Bone marrow (tissue), 2 donors: ENCODE measurements around the gene LYPD6B.

ENCODE experiments used
- DNase-seq, 2 donors: peaks; one replicate each; lab custom pipeline; 2025; lab: John Stamatoyannopoulos, UW

Gene LYPD6B

DNA sequence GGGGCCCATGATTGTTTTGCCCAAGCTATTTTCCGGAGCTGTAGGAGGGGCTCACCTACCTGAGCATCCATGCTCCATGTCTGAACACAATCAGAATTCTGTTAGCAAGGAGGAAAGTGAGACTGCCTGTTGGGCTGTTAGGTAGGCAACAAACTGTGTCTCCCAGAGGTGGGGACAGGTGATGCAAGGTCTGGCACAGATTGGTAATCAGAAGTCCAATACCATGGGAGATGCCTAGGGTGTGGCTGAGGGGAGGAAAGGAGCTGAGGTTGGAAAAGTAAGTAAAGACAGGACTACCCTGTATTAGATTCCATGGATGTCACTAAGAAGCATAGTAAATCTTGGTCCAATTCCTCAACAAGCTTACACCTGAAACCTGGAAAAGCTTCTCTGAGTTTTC lies 3.0 kb downstream of the LYPD6B start:
- no peak for DNase-seq

DNA sequence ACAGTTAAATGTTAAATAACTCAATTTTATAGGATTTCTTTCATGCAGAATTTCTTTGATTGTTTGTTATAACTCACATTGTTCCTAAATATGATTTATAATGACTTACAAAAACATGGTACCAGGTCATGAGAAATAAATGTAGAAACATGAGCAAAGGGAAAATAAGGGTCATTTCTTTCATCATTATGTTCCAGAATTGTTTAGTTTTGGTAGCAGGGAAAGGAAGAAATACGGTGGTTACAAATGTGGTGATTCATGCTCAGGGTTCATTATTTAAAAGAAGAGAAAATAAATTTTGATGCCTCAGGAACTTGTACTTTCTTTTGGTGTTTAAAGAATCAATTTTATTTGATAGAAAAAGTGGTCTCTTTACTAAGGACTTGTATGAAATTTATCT lies 4.4 kb downstream of the LYPD6B start:
- no peak for DNase-seq

DNA sequence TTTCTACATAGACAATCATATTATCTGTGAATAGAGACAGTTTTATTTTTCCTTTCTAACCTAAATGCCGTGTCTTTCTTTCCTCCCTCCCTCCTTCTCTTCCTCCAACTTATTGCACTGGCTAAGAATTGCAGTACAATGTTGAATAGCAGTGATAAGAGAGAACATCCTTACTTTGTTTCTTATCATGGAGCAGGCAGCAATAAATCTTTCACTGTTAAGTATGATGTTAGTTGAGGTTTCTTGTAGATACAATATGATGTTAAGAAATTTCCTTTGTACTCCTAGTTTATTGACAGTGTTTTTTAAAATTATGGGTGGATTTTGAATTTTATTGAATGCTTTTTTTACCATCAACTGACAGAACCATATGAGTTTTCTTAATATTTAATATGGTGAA lies 6.0 kb downstream of the LYPD6B start:
- DNase-seq = no peak

DNA sequence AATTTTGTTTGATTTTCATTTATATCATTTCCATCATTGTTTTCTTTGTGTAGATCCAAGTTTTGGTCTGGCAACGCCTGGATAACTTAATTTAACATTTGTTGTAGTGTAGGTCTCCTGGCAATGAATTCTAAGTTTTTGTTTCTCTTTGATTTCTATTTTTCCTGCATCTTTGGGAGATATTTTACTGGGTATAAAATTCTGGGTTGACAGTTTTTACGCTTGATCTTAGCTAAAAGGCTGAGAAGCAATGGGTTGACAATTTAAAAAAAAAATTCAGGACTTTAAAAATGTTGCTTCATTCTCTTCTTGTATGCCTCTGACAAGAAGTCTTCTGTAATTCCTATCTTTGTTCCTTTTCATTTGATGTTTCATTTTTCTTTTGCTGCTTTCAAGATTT lies 8.6 kb downstream of the LYPD6B start:
- no peak for DNase-seq

DNA sequence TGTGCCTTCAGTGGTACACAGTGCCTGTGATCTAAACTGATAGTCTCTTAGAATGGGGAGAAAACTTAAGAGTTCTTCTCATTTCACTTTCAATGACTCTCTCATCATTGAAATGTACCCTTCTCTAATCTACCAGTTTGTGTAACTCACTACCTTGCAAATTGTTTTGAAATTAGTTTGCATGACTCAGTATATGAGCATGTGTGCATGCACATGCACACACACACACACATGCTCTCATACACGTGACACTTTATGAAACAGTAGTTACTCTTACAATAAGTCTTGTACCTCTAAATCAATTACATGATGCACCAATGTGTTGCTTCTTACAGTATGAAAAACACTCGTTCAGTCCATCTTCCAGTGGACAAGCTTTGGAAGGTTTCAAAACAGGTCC lies 10.6 kb downstream of the LYPD6B start:
- no peak for DNase-seq

DNA sequence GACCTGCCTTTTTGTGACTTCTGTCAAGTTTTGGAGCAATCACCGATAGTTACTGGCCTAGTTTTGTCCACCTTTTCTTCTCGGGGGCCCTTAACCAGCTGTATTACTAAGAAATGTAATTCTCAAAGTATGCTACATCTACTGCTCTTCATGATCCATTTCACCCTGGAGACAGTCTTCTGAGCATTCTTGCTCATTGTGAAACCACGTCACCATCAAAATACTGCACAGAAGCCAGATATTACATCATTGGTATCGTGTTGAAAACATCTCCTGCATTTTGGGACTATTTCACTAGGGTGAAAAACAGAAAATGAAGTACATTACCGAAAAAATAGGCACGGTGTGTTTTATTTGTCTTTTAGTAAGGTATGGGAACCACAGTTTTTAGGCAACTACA lies 11.7 kb downstream of the LYPD6B start:
- no peak for DNase-seq

DNA sequence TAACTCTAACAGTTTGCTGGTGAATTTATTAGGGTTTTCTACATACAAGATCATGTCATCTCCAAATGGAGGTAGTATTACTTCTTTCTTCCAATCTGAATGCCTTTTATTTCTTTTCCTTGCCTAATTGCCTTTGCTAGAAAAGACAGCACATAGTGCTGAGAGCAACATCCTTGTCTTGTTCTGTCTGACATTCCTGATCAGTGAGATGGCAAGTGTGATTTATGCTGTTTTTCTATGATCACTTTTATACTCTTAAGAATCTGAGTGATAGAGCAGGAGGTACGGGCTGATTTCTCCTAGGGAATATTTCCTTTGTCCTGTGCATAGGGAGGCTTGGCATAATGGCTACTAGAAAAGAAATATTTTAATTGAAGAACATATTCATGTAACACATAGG lies 17.3 kb downstream of the LYPD6B start:
- DNase-seq = no peak

DNA sequence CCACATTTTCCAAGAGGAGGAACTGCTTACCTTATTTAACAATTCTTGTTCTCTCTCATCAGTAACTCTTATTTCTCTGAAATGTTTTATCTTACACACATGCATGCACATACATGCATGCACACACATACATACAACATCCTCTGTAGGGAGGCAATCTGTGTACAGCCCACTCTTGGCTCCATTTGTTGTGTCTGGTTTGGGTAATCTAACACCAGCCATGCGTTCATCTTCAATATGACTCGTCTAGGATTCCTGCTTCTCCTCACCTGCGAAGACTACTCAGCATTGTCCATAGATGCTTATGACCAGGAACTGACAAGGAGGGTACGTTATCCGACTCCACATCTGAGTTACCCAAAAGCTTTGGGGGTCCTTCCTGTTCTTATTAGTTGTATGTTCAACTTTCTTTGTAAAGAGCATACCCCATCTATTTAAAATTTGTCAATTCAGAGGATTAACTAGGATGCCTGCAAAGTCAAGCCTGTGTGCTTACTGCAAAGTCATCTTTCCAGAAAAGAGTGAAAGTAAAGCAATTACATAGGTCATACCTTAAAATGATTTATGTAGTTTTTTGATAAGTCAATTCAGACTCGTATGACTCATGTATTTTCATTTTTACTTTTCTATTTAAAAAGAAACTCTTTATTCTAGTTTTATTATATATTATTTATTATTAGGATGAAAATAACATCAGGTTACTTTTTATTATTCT lies 18.2 kb downstream of the LYPD6B start:
- no peak for DNase-seq

DNA sequence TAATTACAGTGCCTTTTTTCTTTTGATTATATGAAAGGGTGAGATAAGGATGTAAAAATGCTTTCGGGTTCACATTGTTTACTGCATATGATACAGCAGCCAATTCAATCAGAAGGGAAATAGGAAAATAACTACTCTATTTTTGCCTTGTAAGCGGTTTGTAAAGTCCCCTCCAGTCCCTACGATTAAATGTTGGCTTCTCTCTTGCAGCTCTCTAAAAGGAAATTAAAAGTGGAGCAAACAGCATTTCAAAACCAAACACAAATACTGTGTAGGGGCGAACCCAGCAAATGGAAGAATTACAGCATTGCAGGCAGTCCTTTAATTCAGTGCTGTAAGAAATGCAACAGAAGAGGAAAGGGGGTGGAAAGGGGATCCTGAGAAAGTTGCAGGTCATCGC lies 18.9 kb downstream of the LYPD6B start:
- no peak for DNase-seq

DNA sequence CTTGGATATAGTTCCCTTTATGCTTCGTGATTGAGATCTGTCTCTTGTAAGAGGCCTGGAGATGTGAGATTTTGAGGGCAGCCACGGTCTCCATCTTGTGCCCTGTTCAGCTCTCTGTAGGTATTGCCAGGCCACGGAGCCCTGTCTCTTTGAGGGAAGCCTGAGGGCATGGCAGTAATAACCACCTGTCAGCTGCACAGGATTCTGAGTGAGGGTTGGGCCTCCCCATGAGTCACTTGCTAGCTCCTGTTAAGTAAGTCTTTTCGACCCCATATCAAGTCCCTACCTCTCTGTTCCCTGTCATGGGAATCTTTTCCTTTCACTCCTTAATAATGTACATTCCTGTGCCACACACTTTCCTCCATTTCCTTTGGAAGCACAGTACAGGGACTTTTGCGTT lies 20.4 kb downstream of the LYPD6B start:
- DNase-seq = no peak

DNA sequence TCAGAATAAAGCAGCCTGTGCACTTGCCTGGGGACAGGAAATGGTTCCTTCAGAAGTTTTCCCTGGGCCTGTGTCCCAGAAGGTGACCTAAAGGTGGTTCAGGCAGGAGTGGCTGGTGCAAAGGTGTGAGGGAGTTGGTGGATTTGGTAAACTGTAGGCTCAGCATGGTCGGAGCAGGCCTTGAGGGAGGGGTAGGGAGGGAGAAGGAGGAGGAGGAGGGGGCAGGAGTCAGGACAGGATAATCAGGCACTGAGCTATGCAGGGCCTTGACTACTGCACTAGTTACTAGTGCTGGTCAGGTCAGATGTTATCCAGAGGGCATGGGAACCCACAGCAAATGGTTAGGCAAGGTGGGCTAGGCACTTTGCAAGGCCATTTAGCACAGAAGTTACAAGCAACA lies 21.3 kb downstream of the LYPD6B start:
- DNase-seq = no peak

DNA sequence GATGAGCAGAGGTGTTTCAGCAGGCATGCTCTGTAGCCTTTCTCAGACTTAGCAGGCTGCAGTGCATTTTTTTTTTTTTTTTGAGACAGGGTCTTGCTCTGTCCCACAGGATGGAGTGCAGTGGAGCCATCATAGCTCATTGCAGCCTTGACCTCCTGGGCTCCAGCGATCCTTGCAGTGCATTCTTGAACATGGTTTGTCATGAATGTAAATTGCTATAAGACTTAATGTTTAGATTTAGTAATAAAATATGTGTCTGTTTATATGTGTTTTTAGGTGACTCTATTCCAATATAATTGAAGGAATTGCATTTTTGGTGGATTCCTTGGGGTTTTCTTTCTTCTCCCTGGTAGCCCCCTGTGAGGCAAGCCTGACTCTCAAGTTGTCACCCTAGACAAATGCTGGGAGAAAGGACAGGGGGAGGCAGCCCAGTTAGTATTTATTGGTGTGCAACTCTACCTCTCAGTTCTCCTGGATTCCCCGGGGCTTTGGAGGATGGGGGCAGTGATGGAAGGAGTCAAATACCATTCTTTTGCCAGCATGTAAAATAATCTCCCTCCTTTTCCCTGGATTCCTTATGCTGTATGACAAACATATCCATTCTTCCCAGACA lies 22.7 kb downstream of the LYPD6B start:
- DNase-seq = no peak

DNA sequence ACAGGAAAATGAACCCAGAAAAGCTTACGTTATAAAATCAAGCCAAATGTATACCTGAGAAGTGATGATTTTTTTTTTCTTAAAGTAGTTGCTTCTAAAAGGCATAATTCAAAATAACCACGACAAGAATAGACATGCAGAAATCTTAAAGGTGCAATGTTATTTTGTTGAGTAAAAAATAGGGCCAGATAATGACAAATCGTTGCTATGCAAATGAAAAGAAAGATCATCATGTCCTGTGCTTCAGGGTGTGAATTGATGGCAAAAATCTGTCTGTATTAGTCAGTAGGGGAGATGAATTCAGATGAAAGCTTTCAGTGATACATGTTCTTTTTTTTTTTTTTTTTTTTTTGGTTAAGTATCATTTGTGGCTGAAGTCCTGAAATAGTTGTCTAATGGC lies 24.0 kb downstream of the LYPD6B start:
- DNase-seq = no peak

DNA sequence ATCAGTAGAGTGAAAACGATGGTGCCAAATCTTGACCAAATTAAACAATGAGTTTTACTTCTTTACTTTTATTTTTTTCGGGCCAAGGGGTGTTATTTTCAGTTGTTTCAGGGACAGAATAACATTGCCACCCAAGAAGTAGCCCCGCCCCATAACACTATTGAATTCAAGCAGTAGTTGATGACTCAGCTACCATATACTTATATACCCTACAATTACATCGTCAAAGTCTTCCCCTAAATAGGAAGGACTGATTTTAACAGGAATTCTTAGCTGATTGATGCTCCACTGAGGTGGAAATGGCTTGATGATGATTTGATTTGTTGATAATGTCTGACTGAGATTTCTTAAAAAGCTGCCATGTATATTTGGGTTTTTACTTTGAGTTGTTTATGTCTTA lies 24.7 kb downstream of the LYPD6B start:
- no peak for DNase-seq

DNA sequence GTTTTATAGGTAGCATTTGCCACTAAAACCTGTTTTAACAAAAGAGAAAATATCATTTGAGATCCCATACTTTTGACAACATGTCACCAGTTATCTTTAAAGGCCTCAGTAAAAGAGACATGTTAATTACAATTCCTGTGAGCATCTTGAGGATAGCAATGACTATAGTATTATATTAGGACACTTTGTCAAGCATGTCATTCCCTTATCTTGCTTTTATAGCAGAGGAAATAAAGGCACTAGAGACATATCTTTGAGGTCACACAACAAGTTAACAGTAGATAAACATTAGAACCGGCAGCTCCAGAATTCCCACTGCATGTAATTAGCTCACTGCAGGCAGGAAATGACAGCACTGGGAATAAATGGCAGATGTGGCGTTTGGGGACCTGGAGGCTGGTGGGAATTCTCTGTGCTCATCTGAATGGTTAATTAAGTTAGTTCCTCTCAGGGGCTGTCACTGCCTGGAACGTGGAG lies 25.9 kb downstream of the LYPD6B start:
- DNase-seq = no peak

DNA sequence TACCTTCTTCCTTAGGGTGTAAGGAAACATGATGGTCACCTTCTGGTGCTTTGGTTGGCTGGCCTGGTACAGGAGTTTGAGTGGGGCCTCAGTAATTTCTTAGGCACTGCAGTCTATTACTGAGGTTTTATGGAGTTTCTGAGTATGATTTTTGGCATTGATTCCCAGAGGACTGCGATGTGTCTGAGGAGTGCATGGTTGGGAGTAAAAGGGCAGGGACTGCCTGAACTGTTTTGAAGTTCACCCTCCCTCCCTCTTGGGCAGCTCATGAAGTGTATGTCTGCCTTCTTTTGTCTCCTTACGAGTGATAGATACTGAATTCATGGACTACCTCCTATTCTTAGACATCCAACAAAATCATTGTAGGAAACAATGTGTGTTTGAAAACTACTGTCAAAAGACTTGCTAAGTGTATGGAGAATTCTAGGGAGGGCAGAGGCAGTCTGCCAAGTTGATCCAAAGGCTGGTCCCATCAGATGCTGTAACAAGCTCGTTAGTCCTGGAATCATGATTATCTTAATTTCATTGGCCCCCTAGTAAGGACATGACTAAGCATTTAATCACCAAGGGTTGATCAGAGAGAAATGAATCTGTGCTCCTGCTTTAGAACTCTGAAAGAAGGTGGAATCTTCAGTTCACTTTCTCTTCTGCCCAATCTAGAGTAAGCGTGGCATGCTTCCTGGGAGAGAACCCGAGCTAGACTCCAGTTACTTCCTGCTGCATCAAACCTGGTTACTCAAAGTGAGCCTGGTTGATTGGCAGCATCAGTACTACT lies 26.5 kb downstream of the LYPD6B start:
- DNase-seq = no peak

DNA sequence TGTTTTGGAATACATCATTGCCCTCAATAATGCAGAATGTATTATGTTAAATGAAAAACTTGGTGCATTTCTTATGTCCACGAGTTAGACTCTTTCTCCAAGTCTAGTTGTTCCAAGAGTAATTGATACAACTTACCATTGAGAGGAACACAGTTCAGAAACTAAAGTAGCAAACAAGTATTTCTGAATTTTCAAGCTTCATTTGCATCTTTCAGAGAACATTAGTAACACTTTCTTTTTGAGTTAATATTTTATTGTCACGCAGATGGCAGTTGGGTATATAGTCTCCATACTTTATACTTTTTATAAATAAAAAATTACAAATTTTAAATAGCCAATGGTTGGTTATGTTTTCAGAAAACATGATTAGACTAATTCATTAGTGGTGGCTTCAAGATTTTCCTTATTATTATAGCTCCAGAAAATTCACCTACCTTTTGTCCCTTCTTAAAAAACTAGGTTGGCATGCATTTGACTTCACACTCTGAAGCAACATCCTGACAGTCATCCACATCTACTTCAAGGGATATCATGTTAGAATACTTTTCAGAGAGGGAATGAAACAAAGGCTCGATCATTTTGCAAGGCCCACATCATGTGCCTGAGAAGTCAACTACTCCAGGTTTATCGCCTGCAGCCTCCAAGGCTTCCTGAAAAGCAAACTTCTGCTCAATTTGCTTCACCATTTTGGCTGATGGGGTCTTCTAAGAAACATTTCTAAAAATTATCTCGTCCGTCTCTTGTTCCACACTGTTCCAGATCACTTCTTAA lies 29.9 kb downstream of the LYPD6B start:
- DNase-seq = no peak

DNA sequence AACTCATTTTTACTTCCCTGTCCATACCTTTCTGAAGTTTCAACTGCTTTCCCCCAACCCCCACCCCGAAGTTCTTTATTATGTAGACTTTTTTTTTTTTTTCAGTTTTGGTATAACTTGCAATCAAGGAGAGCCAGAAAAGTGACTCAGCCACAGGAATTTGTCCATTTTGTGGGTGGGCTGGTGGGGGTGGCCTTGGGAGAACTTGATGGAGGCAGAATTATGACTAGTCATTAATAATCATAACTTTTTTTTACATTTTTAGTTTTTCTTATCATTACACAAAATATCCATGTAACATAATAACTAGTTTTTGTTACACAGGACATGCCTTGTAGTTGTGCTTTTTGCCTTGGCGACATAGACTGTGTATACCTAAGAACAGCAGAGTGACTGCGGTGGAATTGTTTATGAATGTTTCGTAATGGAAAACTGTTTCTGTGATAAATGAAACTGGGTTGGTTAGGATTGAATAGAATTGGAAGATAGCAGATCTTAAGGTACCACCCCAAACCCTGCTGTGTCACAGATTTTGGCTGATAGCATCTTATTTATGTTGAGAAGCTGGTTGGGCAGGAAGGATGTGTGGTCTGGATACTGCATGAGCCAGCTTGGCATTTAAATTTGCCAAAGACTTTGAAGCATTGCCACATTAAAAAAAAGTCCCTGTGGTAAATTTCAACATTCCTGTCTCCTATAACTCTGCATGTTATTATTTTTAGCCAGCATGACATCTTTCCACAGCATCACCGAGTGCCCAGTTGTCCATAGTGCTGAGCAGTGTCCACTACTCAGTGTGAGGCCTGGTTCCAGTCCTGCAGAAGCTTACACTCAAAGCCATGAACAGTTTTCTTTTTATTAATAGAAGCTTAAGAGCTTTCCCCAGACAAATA lies 30.7 kb downstream of the LYPD6B start:
- peak in 1 of 2 donors; percentile 66 for DNase-seq

DNA sequence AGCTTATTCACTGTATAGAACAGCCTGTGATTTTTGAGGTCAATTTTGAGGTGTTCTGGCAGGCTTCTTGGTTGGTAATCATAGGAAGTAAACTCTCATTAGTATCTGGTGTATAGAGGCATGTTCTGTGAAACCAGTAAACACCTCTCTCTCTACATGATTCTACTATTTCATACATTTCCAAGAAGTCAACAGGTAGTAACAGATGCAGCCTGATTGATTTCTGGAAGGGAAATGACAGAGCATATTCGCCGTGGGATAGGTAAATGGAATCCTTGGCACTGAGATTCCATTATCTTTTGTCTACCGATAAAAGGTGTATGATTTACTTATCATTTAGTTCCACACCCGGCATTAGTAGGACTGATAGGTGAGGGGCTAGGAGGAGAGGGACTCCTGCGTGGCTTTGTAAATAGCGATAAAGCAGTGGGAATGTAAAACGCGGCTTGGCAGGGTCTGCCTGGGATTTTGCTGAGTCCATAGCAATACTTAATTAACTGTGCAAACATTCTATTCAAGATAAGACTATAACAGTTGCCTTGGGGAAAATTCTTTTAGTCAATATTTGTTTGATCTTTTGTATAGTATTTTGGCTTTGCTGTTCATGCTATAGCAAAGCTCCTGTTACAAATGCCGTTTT lies 32.3 kb downstream of the LYPD6B start:
- no peak for DNase-seq

DNA sequence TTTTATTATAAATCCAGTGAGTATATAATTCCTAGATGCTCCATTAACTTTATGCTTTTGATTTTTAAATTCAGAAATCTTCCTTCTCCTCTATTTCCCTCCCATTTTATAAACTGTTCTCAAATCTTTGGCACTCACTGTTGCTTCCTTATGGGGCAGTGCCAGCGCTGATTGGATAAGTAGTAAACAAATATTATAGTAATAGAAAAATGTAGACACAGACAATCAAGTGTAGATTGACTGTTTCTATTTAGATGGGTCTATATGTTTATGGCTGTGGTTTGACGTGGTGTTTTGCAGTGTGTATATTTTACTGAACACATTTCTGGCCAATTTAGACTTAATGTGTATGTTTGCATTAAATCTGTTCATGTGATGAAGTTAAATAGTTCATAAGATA lies 36.6 kb downstream of the LYPD6B start:
- no peak for DNase-seq

DNA sequence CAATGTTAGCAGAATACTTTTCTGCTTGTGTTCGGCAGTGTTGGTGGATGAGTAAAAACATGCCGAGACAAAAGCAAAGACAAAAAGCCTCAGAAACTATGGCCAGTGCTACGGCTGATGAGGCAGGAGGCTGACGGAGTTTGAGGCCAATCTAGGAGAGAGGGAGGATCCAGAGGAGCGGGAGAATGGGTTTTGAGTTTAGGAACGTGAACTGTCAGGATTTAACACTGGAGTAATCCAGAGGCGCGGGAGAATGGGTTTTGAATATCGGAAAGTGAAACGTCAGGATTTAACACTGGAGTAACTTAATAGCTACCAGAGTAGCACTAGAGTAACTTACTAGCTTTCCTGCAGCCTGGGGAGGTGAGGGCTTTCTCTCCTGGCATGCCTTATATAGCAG lies 37.4 kb downstream of the LYPD6B start:
- no peak for DNase-seq
